Germinal center (tissue), 1 donor: ENCODE data around the gene RNU1-4.
"Not testable (repeated sequence)": the region's sequence is repeated elsewhere in the genome, so short reads cannot be mapped to it uniquely, and the experiment has no call there.

Experiments
- DNase-seq: peaks from one replicate; pipeline ENCODE4 v3.0.0; 2012; ENCODE audit warnings: mixed read lengths, low spot score

The RNU1-4 gene

GRCh38 chr1:16728243-16728949 is 11.9 kb upstream of the RNU1-4 start:
- peak; percentile 6 for DNase-seq

- not testable (repeated sequence) for DNase-seq
These were observed 7.9 kb upstream of the RNU1-4 start for GRCh38 chr1:16732254-16732896.

DNA sequence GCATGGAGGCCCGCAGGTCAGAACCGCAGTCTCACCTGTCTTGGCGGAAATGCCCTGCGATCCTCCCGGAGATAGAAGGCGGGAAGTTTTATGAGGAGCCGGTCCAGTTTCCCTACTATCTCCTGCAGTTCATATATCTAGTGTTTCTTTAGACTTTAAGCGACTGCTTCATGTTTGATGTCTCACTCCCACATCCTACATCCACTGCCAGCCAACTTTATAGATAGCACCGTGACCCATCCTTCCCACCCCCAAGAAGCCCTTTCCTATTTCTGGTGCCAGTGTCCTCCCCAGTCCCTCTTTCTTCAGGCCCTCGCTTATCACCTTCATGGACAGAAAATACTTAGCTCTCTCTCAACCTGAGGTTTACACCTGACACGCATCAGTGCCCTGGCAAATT is 914 bp downstream of the RNU1-4 start:
- DNase-seq: not testable (repeated sequence)

DNA sequence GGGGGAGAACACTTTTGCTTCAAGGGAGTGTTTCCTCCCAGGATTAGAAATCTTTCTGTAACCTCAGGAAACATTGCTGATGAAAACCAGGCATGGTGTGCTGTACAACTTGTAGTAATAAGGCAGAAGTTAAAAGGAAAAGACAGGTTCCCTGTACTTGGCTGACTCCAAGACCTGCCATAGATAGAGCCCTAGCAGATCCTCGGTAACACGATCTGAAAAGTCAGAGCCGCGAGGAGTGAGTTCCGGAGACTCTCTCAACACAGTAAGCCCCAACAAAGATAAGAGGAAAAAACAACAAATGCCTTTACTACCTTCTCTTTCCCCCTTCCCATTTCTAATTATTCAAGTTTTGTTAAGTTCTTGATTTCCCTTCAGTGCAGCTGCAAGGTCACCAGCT is 7.3 kb downstream of the RNU1-4 start:
- not testable (repeated sequence) for DNase-seq

DNA sequence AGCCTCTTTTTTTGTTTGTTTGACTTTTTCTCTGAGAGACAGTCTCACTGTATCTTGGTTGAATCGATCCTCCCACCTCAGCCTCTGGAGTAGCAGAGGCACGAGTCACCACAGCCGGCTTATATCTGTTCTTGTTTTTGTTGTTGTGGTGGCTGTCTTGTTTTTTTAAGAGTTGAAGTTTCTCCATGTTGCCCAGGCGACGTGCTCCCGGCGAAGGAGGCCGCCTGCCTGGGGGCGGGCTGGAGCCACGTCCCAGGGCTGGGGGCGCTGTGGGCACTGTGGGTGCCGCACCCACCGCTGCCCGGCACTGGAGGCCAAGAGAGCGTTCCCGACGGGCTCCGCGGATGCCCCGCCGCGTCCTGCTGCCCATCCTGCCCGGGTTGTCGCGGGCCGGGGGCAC is 8.4 kb downstream of the RNU1-4 start:
- DNase-seq: not testable (repeated sequence)

- DNase-seq: not testable (repeated sequence)
These were observed 9.9 kb downstream of the RNU1-4 start for GRCh38 chr1:16749910-16750888.

GRCh38 chr1:16752770-16753169 is 12.5 kb downstream of the RNU1-4 start:
- DNase-seq: not testable (repeated sequence)

DNA sequence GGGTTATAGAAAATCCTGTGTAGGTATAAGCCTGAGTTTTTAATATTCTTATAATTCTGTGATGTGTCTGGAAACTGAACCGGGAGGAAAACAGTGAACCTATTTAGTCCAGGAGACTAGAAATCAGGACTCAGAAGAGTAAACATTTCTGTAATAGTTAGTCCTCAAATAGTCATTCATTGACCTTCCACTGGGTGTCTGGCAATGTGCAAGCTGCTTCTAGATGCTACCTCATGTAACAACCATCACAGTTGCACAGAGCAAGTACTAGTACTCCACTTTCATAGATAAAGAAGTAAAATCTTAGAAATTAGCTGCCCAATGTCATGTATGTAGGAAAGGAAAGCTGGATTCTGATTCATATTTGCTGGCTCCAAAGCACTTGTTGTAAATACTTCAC is 15.1 kb downstream of the RNU1-4 start:
- not testable (repeated sequence) for DNase-seq

DNA sequence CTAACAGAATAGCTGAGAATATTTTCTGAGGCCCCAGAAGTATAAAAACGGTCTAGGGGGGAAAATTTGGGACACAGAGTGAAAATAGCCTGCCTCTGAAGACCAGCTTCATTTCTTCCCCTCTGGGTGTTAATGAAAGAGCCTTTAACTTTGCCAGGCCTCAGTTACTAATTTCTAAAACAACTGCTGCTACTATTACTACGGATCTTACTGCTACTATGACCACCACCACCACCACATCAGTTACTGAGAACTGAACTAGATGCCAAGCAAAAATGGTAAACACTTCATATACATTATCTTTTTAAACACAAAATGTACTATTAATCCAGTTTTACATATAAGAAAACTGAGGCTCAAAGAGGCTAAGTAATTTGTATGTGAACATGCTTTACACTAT is 15.6 kb downstream of the RNU1-4 start:
- not testable (repeated sequence) for DNase-seq

DNA sequence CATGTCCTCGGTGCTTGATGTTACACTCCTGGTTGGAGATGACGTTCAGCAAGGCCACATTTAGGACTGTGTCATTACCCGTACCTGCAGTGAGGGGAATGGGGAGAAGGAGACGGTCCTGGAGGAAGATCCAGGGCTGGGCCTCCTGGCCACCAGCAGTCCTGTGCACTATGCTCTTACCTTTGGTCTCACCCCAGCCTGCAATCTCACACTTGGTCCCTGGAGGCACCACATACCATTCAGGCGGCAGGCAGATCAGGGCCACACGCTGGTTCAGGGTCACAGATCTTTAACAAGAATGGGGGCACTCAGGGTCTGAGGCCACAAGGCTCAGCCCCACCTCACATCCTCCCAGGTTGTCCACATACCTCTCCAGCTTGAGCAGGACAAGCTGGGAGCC is 17.3 kb downstream of the RNU1-4 start:
- not testable (repeated sequence) for DNase-seq

DNA sequence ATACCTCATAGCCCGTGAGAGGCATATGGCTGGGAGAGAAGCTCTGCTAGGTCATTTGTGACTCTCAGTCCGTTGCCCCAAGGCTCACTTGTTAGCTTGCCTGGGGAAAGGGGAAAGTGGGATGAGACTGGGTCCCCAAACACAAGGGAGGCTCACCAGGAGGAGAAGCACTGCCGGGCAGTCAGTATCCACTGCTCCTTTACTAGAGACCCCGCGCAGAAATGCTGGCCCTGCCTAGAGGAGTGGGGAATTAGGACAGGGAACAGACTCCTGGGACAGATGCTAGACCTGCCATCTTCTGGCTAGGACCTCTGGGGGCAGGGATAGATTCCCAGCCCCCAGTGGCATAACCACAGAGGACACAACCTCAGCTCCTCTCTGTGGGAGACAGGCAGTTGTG is 17.7 kb downstream of the RNU1-4 start:
- not testable (repeated sequence) for DNase-seq

DNA sequence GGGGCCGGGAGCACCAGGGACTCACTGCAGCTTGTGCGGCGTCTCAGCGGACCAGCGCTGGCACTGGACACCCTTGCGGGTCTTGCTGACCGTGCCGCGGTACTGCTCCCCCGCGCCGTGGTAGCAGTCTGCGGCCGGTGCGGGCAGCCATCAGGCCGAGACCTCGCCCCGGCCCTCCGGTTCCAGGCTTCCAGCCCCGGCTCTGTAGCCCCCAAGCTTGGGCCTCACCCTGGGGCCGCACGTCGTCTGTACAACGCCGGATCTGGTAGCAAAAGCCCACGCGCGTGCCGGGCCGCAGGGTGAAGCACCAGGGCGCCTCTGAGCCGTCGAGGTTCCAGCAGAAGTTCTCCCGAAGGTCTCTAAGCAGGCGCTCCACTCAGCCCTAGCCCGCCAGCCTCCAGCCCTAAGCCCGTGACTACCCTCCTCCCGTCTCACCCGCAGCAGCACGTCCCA is 18.8 kb downstream of the RNU1-4 start:
- not testable (repeated sequence) for DNase-seq

- not testable (repeated sequence) for DNase-seq
These were observed 19.5 kb downstream of the RNU1-4 start for GRCh38 chr1:16759650-16760455.

GRCh38 chr1:16760456-16760765 is 20.1 kb downstream of the RNU1-4 start:
- not testable (repeated sequence) for DNase-seq

DNA sequence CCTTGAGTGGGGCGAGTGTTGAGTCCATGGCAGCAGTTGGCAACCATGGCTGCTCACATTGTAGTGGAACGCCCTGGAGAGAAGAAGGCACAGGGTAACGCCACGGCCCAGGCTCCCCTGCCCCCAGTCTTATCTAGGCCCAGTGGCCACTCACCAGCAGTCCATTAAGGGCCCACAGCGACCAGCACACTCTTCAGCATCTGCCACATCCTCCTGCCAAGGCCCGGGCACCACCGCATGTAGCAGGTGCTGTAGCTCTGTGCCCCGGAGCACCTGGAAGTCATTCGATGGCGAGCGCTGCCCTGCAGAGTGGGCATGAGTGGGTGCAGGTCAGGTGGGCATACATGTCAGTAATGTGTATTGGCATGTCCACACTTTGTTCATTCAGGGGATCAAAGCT is 20.5 kb downstream of the RNU1-4 start:
- not testable (repeated sequence) for DNase-seq

GRCh38 chr1:16764248-16764819 is 24.0 kb downstream of the RNU1-4 start:
- DNase-seq: not testable (repeated sequence)

DNA sequence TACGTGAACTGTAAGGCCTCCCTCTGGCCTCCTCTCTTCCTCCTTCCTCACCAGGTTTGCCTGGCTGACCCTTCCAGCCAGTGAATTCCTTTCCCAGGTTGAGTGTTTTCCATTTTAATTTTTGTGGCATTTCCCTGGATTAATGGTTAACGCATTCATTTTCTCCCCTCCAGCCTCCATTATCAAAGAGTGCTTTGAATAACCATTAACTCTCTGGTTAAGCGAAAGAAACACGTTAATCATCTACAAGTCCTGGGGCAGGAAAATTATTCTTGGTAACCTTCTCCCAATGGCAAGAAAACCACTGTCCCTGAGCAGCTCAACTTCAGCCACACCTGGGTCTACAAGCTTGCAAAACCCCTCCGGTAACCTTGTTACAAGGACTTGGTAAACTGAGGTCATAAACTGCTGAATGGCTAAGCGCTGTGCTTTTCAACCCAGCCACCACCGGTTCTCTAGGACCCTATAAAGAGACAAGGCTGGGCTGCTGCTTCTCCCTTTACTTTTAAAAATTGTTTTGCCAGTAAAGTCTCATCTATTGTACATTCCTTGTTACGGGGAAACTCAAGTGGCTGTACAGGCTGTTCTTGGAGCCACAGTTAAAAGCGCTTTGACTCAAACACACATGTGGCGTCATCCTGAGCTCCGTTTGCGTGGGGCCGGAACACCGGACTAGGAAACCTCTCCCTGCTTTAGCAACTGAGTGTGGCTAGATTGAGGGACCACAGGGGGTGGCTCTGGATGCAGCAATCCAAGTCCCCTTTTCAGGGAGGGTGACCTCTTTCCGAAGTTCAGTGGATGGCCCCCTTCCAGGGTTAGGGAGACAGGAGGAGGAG is 24.7 kb downstream of the RNU1-4 start:
- DNase-seq: not testable (repeated sequence)

DNA sequence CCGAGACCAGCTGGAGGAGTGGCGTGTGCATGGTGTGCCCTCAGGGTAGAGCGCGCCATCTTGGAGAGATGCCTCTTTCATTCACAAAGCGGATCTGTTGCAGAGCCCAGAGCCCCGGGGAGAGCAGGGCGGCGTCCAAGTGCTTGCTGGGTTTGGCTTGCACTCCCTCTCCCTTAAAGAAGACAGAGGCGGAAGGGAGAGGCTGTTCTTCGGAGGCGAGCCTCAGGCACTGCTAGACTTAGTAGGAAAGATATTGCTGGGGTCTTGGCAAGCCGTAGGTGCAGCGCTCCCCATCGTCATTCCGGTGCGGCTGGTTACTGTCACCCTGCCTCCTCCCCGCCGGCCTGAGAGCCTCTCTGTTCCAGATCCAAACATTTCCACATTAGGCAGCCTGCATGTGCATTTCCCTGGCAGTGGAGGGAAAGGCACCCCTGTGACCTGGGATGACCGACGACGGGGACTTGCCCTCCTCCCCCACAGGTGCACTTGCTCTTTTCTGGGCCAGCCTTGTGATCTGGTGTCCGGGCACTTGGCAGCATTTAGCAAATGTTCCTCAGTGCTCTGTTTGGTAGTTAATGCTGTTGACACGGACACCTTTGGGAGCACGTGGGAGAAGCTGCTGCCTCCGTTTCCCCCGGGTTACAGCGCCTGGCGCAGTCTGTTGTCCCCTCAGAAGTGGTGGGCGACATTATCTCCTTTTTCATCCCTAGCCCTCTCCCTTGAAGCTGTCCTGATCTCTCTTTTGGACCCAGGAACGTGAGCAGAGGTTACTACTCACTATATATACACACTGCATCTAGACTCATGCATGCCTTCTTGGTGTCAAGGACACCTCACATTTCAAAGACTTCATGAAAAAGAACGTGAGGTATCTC is 25.7 kb downstream of the RNU1-4 start:
- not testable (repeated sequence) for DNase-seq

GRCh38 chr1:16766689-16767256 is 26.5 kb downstream of the RNU1-4 start:
- DNase-seq: not testable (repeated sequence)
